GM21786 (cell line): Measurements from ENCODE around the gene GALNT18.

Experiments
- ATAC-seq: cut with Tn5 transposase; IDR thresholded peaks from one replicate; pipeline ENCODE4 v1.9.1; 2021; ENCODE audit not compliant: unreplicated experiment

GALNT18 gene

GRCh38 chr11:11416502-11416901, 205.3 kb downstream of the GALNT18 start:
- ATAC-seq, result no peak

DNA sequence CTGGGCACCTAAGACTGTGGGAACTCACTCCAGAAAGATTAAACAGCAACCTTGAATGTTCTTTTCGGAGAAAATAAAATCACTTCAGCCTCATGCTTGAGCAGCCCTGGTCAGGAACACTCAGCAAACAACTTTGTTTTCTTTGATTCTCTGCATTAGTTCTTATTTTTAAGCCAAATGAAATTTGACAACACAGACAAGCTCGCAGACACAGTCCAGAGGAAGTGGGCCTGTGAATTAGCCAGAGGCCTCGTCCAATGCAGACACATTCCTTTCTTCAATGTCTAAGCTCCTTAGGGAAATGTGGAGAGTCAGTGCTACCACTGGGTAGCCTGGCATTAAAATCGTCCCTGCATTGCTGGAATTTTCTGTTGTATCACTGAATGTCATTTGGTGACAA, 205.9 kb downstream of the GALNT18 start:
- ATAC-seq, result no peak

DNA sequence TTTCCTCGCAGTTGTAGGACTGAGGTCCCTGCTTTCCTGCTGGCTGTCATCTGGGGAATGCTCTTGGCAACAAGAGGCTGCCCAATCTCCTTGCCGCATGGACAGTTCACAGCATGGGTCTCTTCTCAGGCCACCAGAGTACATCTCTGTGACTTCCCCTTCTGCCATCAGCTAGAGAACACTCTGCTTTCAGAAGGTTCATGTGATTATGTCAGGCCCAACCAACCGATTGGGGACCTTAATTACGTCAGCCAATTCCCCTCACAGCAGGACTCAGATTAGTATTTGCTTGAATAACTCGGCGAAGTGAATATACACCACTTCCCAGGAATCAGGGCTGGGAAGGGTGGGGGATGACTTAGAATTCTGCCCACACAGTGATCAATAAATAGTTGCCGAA, 206.8 kb downstream of the GALNT18 start:
- no peak for ATAC-seq

DNA sequence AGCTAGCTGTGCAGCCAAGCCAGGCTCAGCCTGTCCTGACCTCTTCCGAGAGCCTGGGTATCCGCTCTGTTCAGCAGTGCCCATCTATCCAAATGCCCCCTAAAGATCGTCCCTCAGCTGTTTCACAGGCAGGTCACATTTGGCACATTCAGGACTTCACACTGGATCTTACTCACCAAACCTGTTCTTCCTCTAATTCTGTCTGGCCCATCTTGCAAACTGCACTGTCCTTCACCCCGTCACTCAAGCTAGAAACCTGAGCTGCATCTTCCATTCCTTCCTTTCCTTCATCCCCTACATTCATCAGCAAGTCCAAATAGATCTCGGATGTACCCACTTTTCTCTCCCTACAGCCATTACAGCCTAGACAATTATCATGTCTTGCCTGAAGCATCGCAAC, 208.0 kb downstream of the GALNT18 start:
- no peak for ATAC-seq

DNA sequence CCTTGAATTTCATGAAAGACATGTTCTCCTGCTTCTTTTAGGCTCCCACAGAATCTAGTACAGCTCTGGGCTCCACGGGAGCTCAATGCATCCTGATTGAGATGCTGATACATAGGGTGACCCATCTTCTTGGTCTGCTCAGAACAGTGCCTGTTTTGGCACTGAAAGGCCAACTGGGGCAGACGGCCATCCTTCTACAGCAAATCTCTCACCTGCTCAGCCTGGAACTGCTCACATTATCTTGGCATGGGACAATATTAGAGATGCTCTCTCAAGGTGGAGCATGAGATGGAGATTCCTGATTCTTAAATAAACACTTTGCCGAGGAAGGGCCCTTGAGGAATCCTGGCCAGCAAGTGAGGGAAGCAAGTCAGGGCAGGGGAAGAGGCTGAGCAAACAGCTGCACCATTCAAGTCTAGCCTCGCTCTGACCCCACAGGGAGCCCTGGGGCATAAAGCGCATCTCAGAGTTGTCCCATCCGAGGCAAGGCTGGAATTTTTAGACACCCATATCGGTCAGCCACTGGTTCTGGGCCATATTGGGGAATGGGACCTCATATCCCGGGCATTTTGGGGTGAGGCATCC, 210.3 kb downstream of the GALNT18 start:
- no peak for ATAC-seq

GRCh38 chr11:11409901-11410300, 211.9 kb downstream of the GALNT18 start:
- ATAC-seq, result no peak

GRCh38 chr11:11409224-11409623, 212.6 kb downstream of the GALNT18 start:
- ATAC-seq, result no peak

- ATAC-seq, result no peak
Observed at GRCh38 chr11:11408436-11409221, 213.2 kb downstream of the GALNT18 start.

DNA sequence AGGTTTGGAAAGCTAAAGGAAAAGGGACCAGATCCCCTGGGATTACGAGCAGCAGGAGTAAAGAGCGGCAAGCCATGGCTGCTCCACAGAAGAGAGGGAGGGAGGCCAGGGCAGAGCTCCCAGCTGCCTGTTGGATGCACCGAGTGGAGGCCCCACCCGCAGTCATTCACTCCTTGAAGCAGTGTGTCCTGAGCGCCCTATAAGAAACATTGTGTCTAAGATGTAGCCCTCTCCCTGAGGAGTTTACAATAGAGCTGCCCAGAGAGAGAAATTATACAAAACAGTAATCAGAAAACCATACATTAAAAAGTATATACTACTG, 214.1 kb downstream of the GALNT18 start:
- ATAC-seq, result no peak

DNA sequence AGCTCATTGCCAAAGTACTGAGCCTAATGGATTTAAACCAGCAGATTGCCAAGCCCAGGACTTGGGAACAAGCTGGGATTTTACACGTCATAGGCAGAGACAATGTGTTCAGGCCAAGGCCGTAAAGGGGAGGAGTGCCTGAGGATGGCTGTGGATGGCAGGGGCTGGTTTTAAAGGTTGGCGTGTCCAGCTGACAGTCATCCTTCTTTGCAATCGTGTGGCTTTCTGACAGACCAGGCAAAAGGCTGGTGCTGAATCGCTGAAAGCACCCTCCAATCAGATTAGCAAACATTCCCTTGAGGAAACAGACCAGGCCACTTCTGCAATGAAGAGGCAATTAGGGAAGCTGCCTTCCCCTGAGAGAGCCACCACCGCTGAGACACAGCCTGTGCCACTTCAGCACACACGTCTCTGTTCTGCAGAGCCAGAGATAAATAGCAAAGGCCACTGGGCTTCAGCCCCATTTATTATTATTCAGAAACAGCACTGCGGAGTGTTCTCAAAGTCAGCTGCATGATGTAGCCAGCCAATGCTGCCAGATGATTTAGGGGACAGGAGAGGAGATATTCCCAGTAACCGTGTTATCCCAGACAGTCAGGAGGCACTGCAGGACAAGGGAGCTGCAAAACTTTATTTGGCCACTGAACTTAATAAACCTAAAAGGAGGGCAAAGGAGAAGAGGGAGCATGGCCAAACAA, 214.6 kb downstream of the GALNT18 start:
- ATAC-seq, result no peak

GRCh38 chr11:11406652-11407051, 215.2 kb downstream of the GALNT18 start:
- no peak for ATAC-seq

DNA sequence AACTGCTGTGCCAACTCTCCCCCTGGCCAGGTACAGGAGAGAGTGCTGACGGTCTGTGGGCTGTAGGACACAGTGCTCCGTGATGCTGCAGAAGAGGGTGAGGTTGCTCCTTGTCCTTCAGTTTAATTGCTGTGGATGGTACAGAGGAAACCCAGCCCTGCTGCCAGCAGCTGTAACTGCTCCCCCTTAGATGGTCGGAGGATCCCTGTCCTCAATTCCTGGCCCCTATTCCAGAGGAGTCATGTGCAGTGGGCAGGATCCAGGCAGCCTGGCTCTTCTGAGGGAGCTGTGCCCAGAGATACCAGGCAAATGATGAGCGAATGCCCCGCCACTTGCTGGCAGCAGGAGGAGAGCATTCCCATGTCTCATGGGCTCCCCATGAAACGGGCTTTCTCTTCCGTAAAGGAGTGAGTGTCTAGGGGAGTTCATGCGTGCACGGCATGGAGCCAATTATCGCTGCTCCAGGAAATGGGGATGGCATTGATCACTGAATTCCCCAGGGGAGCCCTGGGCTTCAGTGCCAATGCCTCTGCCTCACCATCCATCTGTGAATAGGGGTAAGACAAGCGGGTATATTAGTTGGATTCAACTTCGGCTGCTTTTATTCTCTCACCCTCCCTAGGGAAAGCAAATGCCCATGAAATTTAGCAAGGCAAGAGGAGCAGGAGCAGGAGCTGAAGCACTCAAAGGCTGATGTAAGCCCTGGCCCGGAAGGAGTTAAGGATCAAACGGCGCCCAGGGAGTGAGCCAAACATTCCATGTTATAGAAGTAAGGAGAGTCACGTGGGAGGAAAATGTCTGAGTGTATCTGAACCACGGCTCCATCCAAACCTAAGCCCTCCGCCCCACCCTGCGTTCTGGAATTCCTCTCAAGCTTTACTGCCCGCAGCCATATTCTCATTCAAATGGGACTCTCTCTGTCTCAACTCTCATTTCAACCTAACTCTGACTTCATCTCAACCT, 217.8 kb downstream of the GALNT18 start:
- no peak for ATAC-seq

DNA sequence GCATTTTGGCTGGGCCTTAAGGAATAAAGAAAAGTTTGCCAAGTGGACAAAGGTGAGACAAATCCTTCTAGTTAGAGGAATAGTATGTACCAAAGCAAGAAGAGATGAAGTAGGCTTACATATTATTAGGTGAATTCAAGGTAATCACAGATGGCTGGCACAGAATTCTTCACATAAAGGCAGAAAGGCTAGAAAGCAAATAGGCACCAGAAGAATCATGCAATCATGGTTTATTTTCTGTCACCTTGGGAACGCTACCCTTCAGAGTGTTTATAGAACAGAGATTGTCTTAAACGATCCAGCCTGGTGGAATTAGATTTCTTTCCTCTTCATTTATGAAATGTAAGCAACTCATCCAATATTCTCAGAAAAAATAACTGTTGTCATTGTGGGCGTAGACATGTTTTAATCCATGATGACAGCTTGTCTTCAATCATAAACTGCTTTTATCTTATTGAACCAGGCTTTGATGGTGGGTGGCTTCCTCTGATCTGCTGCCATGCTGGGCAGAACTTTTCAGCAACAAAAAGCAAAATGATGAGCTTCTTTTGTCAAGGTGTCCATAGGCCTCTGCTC, 219.8 kb downstream of the GALNT18 start:
- no peak for ATAC-seq

DNA sequence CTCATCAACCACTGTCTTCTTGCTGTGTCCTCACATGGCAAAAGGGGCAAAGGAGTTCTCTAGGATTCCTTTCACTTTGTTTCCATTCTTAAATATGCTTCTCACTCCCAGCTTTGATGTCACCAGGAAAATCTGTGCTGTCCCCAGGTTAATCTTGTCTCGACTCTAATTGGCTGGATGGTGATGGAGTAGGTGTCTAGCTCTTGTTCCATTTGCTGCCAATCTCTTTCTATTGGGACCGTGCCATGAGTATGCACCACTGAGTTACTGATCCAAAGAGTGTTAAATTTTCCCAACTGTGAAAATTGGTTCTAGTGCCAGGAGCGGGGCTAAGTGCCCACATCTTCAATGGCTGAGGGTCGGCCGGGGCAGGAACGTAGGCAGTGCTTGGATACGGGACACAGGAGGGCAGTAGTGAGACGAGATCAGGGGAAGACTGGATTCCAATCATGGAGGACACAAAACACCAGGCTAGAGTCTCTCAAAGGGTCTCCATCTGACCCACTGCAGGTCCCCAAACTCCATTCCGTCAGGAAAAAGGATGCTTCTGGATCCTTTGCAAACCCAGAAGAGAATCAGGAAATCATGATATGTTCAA, 221.1 kb downstream of the GALNT18 start:
- ATAC-seq, result no peak

- no peak for ATAC-seq
Observed at GRCh38 chr11:11400121-11400520, 221.7 kb downstream of the GALNT18 start.

- no peak for ATAC-seq
Observed at GRCh38 chr11:11397781-11398180, 224.0 kb downstream of the GALNT18 start.

GRCh38 chr11:11397036-11397415, 224.8 kb downstream of the GALNT18 start:
- no peak for ATAC-seq

GRCh38 chr11:11396301-11397035, 225.3 kb downstream of the GALNT18 start:
- ATAC-seq, result no peak

- ATAC-seq, result no peak
Observed at GRCh38 chr11:11395126-11395525, 226.7 kb downstream of the GALNT18 start.

DNA sequence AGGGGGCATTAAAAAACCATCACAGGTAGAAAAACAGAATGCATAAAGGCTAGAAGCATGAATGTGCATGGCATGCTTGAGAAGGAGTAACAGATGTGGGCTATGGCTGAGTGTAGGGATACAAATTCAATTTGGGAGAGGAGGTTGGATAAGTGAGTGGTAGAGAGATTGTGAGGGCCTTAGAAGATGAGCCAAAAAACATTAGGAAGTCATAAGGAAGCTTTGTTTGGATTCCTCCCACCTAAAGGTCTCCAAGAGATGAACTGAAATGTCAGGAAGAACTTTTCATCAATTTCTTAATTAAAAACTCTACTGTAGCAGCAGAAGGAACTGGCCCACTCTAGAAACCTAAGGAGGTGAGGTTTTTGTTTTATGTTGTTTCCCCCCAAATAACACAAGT, 227.6 kb downstream of the GALNT18 start:
- ATAC-seq, result no peak
